Measurements from ENCODE around the gene CYP4F2.
"Not testable (repeated sequence)": the region's sequence is repeated elsewhere in the genome, so short reads cannot be mapped to it uniquely, and the experiment has no call there.

CYP4F2 gene

GRCh38 chr19:15897738-15898276, at the start of gene CYP4F2:
Gene CYP4F2 (minus strand): TSS chr19:15898074. CDS start chr19:15897611, 463 bp downstream.
- no peak for DNase-seq

GRCh38 chr19:15945301-15945700, 47.4 kb upstream of the CYP4F2 start:
- no peak for DNase-seq

GRCh38 chr19:15944401-15944800, 46.5 kb upstream of the CYP4F2 start:
- DNase-seq: no peak

GRCh38 chr19:15937771-15938170, 39.9 kb upstream of the CYP4F2 start:
- DNase-seq: no peak

- no peak for DNase-seq
Measured at GRCh38 chr19:15936950-15937349, 39.1 kb upstream of the CYP4F2 start.

- DNase-seq: no peak
Measured at GRCh38 chr19:15936173-15936572, 38.3 kb upstream of the CYP4F2 start.

- no peak for DNase-seq
Measured at GRCh38 chr19:15935167-15935702, 37.4 kb upstream of the CYP4F2 start.

GRCh38 chr19:15934332-15935078, 36.6 kb upstream of the CYP4F2 start, which contains the start of gene CYP4F11:
Gene CYP4F11 (minus strand): TSS chr19:15934529. CDS start chr19:15934408, 121 bp downstream.
- DNase-seq: no peak

GRCh38 chr19:15933761-15934331, 36.0 kb upstream of the CYP4F2 start:
- not testable (repeated sequence) for DNase-seq

GRCh38 chr19:15928321-15928720, 30.4 kb upstream of the CYP4F2 start:
- no peak for DNase-seq

GRCh38 chr19:15926484-15926883, 28.6 kb upstream of the CYP4F2 start:
- no peak for DNase-seq

- no peak for DNase-seq
Measured at GRCh38 chr19:15923702-15924101, 25.8 kb upstream of the CYP4F2 start.

GRCh38 chr19:15922021-15922420, 24.1 kb upstream of the CYP4F2 start:
- no peak for DNase-seq

GRCh38 chr19:15919243-15919642, 21.4 kb upstream of the CYP4F2 start:
- no peak for DNase-seq

- no peak for DNase-seq
Measured at GRCh38 chr19:15915109-15915508, 17.2 kb upstream of the CYP4F2 start.

GRCh38 chr19:15913830-15914229, 16.0 kb upstream of the CYP4F2 start:
- no peak for DNase-seq

GRCh38 chr19:15913384-15913783, 15.5 kb upstream of the CYP4F2 start:
- no peak for DNase-seq

- DNase-seq: no peak
Measured at GRCh38 chr19:15911599-15912235, 13.8 kb upstream of the CYP4F2 start.

GRCh38 chr19:15905026-15905425, 7.2 kb upstream of the CYP4F2 start:
- no peak for DNase-seq

GRCh38 chr19:15902898-15903297, 5.0 kb upstream of the CYP4F2 start:
- not testable (repeated sequence) for DNase-seq

- DNase-seq: no peak
Measured at GRCh38 chr19:15902254-15902653, 4.4 kb upstream of the CYP4F2 start.

- no peak for DNase-seq
Measured at GRCh38 chr19:15900504-15900903, 2.6 kb upstream of the CYP4F2 start.

- DNase-seq: not testable (repeated sequence)
Measured at GRCh38 chr19:15900032-15900431, 2.2 kb upstream of the CYP4F2 start.

Data from stimulated activated naive CD4-positive, alpha-beta T cell treated with Interleukin-2 at 50 U/mL for 16 hours (primary cell).